Colonic mucosa (tissue), 4 donors: ENCODE results near the gene ACAA1. TPM values are rescaled to one million over a fixed set of nuclear protein-coding genes. Genes with fewer than 3 reads are reported as not detected.

Experiments
- DNase-seq: peaks from one replicate; pipeline ENCODE4 v3.0.0-alpha.2; 2020
- H3K27ac ChIP-seq: fragments of 200-600 bp; one replicate; pipeline ENCODE4 v1.8.0; 2021
- H3K27me3 ChIP-seq: fragments of 200-600 bp; one replicate; pipeline ENCODE4 v1.8.0; 2021
- H3K36me3 ChIP-seq: fragments of 200-600 bp; one replicate; pipeline ENCODE4 v1.8.0; 2021
- H3K4me1 ChIP-seq: fragments of 200-600 bp; one replicate; pipeline ENCODE4 v1.8.0; 2021; ENCODE audit warnings: mild to moderate bottlenecking
- H3K4me3 ChIP-seq: fragments of 200-600 bp; one replicate; pipeline ENCODE4 v1.8.0; 2021
- H3K9ac ChIP-seq, 2 donors: one replicate each; pipeline ENCODE4 v1.7.0; 2013; ENCODE audit warnings: control low read depth in 2 of 2, low read depth in 2 of 2, low read length in 2 of 2
- H3K9me3 ChIP-seq: fragments of 200-600 bp; one replicate; pipeline ENCODE4 v1.8.0; 2021
- intact Hi-C: fragments of 100-400 bp; cut with DNase I; formaldehyde crosslinking; loops from one replicate; pipeline ENCODE4 v1.14.1; 2022
- total RNA-seq, 2 donors: library from RNA; stranded (reverse); fragmentation: NEBNext Ultra II Directional in 1 of 2; extraction: Animal tissue kit (Norgen Biotek cat#: 25700) in 1 of 2; gene quantifications; one replicate each; pipeline ENCODE4 v1.2.1, GENCODE V29; 2021
- TF ChIP-seq, protein P1 (sequence below): fragments of 200-600 bp; IDR thresholded peaks from one replicate; pipeline ENCODE4 v1.8.0; 2022; ENCODE audit warnings: antibody characterized with exemption, mild to moderate bottlenecking
- donor health status: healthy.
- donor health status: DM: no; HTN: no; CAD: no.
- donor health status: DM: no; HTN: no; CAD: no.

ACAA1 gene
- total RNA-seq, 2 donors from 2014 or later = 135 to 167 TPM

DNA sequence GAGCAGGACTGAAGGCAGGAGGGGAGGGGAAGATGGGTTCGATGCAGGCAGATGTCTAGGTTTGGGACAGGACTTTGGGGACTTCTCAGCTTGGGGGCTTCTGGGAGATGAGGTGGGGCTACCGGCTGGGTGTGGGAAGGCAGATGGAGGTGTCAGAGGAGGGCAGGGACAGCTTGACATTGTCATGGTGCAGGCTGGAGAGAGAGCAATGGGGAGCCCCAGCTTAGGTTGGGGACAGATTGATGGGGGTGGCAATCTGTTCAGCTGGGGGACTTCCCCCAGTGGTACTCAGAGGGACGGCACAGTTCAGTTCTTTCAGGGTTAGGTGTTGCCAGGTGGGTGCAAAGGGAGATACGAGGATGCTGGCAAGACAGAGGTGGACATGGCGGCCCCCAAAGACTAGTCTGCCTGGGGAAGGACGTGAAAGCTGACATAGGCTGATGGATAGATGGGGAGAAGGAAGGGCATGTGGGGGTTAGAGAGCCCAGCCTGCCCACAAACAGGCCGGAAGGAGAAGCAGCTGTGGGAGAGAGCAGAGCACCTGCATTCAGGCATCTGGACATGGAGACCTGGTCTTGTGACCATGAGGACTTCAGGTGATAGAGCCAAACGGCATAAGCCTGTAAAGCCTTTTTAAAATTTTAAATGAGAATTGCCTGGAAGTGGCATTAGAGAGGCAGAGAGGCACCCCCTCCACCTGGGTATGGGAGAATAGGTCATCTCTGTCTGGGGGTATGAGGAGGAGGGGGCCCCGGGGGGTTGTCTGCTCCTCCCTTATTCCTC lies 21.1 kb downstream of the ACAA1 start:
- Histone ChIP-seq H3K4me1 (no peaks in the 10 kb centered on the region), H3K9ac (no peak overlapping the region)
- no peak for DNase-seq

GRCh38 chr3:38114875-38115644 lies 21.9 kb downstream of the ACAA1 start:
- no peak overlapping the region for H3K9ac ChIP-seq

More for the DNA sequence above, 21.1 kb downstream of the ACAA1 start:
- intact Hi-C loops = loop anchor here (5.0 to 10.0 kb wide), 2 partner anchors 141 to 361 kb away; no protein-coding TSS in a partner anchor
- Histone ChIP-seq H3K27ac (no peak overlapping the region), H3K9me3 (no peaks in the 10 kb centered on the region), H3K27me3 (no peaks in the 10 kb centered on the region), H3K36me3 (no peaks in the 10 kb centered on the region), H3K4me3 (no peak overlapping the region)
- TF ChIP-seq, protein P1, sequence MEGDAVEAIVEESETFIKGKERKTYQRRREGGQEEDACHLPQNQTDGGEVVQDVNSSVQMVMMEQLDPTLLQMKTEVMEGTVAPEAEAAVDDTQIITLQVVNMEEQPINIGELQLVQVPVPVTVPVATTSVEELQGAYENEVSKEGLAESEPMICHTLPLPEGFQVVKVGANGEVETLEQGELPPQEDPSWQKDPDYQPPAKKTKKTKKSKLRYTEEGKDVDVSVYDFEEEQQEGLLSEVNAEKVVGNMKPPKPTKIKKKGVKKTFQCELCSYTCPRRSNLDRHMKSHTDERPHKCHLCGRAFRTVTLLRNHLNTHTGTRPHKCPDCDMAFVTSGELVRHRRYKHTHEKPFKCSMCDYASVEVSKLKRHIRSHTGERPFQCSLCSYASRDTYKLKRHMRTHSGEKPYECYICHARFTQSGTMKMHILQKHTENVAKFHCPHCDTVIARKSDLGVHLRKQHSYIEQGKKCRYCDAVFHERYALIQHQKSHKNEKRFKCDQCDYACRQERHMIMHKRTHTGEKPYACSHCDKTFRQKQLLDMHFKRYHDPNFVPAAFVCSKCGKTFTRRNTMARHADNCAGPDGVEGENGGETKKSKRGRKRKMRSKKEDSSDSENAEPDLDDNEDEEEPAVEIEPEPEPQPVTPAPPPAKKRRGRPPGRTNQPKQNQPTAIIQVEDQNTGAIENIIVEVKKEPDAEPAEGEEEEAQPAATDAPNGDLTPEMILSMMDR = no peak

GRCh38 chr3:38114052-38114874 lies 22.7 kb downstream of the ACAA1 start:
- Histone ChIP-seq H3K4me3 (no peak overlapping the region), H3K27ac (no peak overlapping the region), H3K9ac (no peak overlapping the region), H3K4me1 (no peaks in the 10 kb centered on the region), H3K27me3 (no peaks in the 10 kb centered on the region), H3K9me3 (no peaks in the 10 kb centered on the region), H3K36me3 (no peaks in the 10 kb centered on the region)
- intact Hi-C loops = loop anchor here (10.0 kb wide), 1 partner anchor 139 kb away; no protein-coding TSS in a partner anchor
- DNase-seq = no peak
- TF ChIP-seq, protein P1 = no peak

More at GRCh38 chr3:38114875-38115644, 21.9 kb downstream of the ACAA1 start:
- no peak overlapping the region for H3K4me3 ChIP-seq
- no peaks in the 10 kb centered on the region for H3K9me3 ChIP-seq
- H3K36me3 ChIP-seq = no peaks in the 10 kb centered on the region
- TF ChIP-seq, protein P1 = no peak
- no peaks in the 10 kb centered on the region for H3K4me1 ChIP-seq
- DNase-seq = no peak
- no peaks in the 10 kb centered on the region for H3K27me3 ChIP-seq
- no peak overlapping the region for H3K27ac ChIP-seq
- intact Hi-C loops = loop anchor here (5.0 to 10.0 kb wide), 2 partner anchors 140 to 362 kb away; no protein-coding TSS in a partner anchor

DNA sequence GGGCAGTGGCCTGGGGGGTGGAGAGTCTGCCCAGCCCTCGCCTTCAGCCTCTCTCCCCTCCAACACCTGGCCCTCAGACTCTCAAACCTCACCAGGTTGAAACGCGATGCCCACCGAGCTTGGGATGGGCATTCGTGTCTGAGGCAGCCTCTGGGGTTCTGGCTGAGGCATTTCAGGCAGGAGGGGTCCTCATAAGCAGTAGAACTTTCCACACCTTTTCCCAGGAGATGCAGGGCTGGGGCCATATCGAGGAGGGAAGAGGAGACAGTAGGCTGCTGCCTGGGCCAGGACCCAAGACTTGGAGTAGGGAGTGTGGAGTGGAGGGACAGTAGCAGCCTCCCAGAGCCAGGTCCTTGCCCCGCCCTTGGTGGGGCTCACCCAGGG lies 24.6 kb downstream of the ACAA1 start:
- intact Hi-C loops = loop anchor here (10.0 kb wide), 1 partner anchor 138 kb away; no protein-coding TSS in a partner anchor
- TF ChIP-seq, protein P1 = no peak

More for the DNA sequence above, 24.6 kb downstream of the ACAA1 start:
- no peak overlapping the region for H3K4me3 ChIP-seq
- H3K36me3 ChIP-seq = no peaks in the 10 kb centered on the region
- H3K27ac ChIP-seq = no peak overlapping the region
- no peaks in the 10 kb centered on the region for H3K27me3 ChIP-seq
- H3K9ac ChIP-seq = no peak overlapping the region
- DNase-seq = no peak
- no peaks in the 10 kb centered on the region for H3K9me3 ChIP-seq
- no peaks in the 10 kb centered on the region for H3K4me1 ChIP-seq
